ENCODE data around the gene REPS1. TPM values are rescaled to one million over a fixed set of nuclear protein-coding genes. Genes with fewer than 3 reads are reported as not detected.

REPS1 gene
- total and polyA plus RNA-seq, 11 donors, result 16.3 to 65.8 (median 38.3) TPM

- ATAC-seq (no peak), DNase-seq (no peak)
- H3K27ac ChIP-seq, result no peak overlapping the region
- H3K9me3 ChIP-seq, result no peaks in the 10 kb centered on the region
- H3K36me3 ChIP-seq, result no peaks in the 10 kb centered on the region
- no peaks in the 10 kb centered on the region for H3K27me3 ChIP-seq
- peaks cover 0 to 19% (median 5%) of the 10 kb centered on the region in 12 donors for H3K4me1 ChIP-seq
- no peak for TF ChIP-seq CTCF (IDR thresholded peaks at IDR 0.05)
- no peak for TF ChIP-seq POLR2A (IDR thresholded peaks at IDR 0.05)
- intact Hi-C loops (cut with DNase I), result no loop called here
- WGBS, 4 donors, result 35 to 42% (median 40%) methylated on average over 3 of the region's 3 CpGs
- no peak overlapping the region for H3K4me3 ChIP-seq
These were observed 23.9 kb upstream of the REPS1 start for GRCh38 chr6:139011980-139012379.

- Histone ChIP-seq H3K27ac (no peak overlapping the region), H3K27me3 (no peaks in the 10 kb centered on the region), H3K4me1 (peaks cover 0 to 8% (median 0%) of the 10 kb centered on the region in 12 donors), H3K36me3 (no peaks in the 10 kb centered on the region), H3K4me3 (no peak overlapping the region), H3K9me3 (no peaks in the 10 kb centered on the region)
- no peak for DNase-seq
- TF ChIP-seq POLR2A (IDR thresholded peaks at IDR 0.05) (no peak), CTCF (IDR thresholded peaks at IDR 0.05) (no peak)
- ATAC-seq, result no peak
- intact Hi-C loops (cut with DNase I), result no loop called here
These were observed 22.6 kb upstream of the REPS1 start for GRCh38 chr6:139010674-139011073.

- DNase-seq, result no peak
- Histone ChIP-seq H3K27ac (no peak overlapping the region), H3K27me3 (no peaks in the 10 kb centered on the region), H3K9me3 (no peaks in the 10 kb centered on the region), H3K36me3 (no peaks in the 10 kb centered on the region), H3K4me3 (no peak overlapping the region), H3K4me1 (peaks cover 0 to 7% (median 0%) of the 10 kb centered on the region in 12 donors)
- no peak for TF ChIP-seq CTCF (IDR thresholded peaks at IDR 0.05)
- TF ChIP-seq POLR2A (IDR thresholded peaks at IDR 0.05), result no peak
- 77 to 81% (median 80%) methylated on average over 9 of the region's 9 CpGs for WGBS, 4 donors
- intact Hi-C loops (cut with DNase I), result no loop called here
- ATAC-seq, result no peak
These were observed 20.1 kb upstream of the REPS1 start for GRCh38 chr6:139008117-139008516.

- no peaks in the 10 kb centered on the region for H3K9me3 ChIP-seq
- 76 to 100% (median 84%) methylated on average over 1 of the region's 1 CpG for WGBS, 4 donors
These were observed 19.4 kb upstream of the REPS1 start for GRCh38 chr6:139007428-139007827.

More at GRCh38 chr6:139007428-139007827, 19.4 kb upstream of the REPS1 start:
- ATAC-seq (no peak), DNase-seq (no peak)
- H3K4me1 ChIP-seq, result peaks cover 0 to 7% (median 0%) of the 10 kb centered on the region in 12 donors
- no peak overlapping the region for H3K4me3 ChIP-seq
- no peaks in the 10 kb centered on the region for H3K27me3 ChIP-seq
- no peaks in the 10 kb centered on the region for H3K36me3 ChIP-seq
- intact Hi-C loops (cut with DNase I), result no loop called here
- no peak overlapping the region for H3K27ac ChIP-seq
- TF ChIP-seq POLR2A (IDR thresholded peaks at IDR 0.05) (no peak), CTCF (IDR thresholded peaks at IDR 0.05) (no peak)
